Glutamatergic neuron (in vitro differentiated cells): Measurements from ENCODE around the gene STAG2. TPM values are rescaled to one million over a fixed set of nuclear protein-coding genes. Genes with fewer than 3 reads are reported as not detected.

Experiments used
- DNase-seq: peaks from one replicate; pipeline ENCODE4 v3.0.0; 2022
- H3K27ac Mint-ChIP-seq: one replicate; pipeline ENCODE4 v1.8.0; 2020; ENCODE audit warnings: mild to moderate bottlenecking, mixed read lengths, inconsistent platforms; ENCODE audit not compliant: unreplicated experiment
- H3K27me3 Mint-ChIP-seq: one replicate; pipeline ENCODE4 v1.8.0; 2020; ENCODE audit warnings: mild to moderate bottlenecking, moderate library complexity, mixed read lengths, inconsistent platforms; ENCODE audit not compliant: unreplicated experiment
- H3K36me3 Mint-ChIP-seq: one replicate; pipeline ENCODE4 v1.8.0; 2020; ENCODE audit warnings: mild to moderate bottlenecking, mixed read lengths, inconsistent platforms; ENCODE audit not compliant: unreplicated experiment
- H3K4me1 Mint-ChIP-seq: one replicate; pipeline ENCODE4 v1.8.0; 2020; ENCODE audit warnings: mild to moderate bottlenecking, low read depth, mixed read lengths, inconsistent platforms; ENCODE audit not compliant: unreplicated experiment
- H3K4me3 Mint-ChIP-seq: one replicate; pipeline ENCODE4 v1.8.0; 2020; ENCODE audit warnings: mild to moderate bottlenecking, mixed read lengths, inconsistent platforms; ENCODE audit not compliant: unreplicated experiment
- H3K9me3 Mint-ChIP-seq: one replicate; pipeline ENCODE4 v1.8.0; 2020; ENCODE audit warnings: mild to moderate bottlenecking, moderate library complexity, mixed read lengths, inconsistent platforms; ENCODE audit not compliant: unreplicated experiment
- total RNA-seq: library from RNA; stranded (reverse); fragmentation: NEBNext Ultra II Directional; extraction: Animal tissue kit (Norgen Biotek cat#: 25700); gene quantifications from one replicate; pipeline ENCODE4 v1.2.1, GENCODE V29; 2021; ENCODE audit not compliant: unreplicated experiment
- TF ChIP-seq, protein P1 (sequence below): fragments of 200-600 bp; sonication (generic); IDR thresholded peaks from one replicate; pipeline ENCODE4 v1.5.0; 2021; ENCODE audit not compliant: partially characterized antibody, unreplicated experiment

Gene STAG2
- total RNA-seq, 1 donor from 2014 or later, result 49.0 TPM

GRCh38 chrX:123962794-123963373 lies 1.4 kb downstream of the STAG2 start:
- TF ChIP-seq, protein P1, sequence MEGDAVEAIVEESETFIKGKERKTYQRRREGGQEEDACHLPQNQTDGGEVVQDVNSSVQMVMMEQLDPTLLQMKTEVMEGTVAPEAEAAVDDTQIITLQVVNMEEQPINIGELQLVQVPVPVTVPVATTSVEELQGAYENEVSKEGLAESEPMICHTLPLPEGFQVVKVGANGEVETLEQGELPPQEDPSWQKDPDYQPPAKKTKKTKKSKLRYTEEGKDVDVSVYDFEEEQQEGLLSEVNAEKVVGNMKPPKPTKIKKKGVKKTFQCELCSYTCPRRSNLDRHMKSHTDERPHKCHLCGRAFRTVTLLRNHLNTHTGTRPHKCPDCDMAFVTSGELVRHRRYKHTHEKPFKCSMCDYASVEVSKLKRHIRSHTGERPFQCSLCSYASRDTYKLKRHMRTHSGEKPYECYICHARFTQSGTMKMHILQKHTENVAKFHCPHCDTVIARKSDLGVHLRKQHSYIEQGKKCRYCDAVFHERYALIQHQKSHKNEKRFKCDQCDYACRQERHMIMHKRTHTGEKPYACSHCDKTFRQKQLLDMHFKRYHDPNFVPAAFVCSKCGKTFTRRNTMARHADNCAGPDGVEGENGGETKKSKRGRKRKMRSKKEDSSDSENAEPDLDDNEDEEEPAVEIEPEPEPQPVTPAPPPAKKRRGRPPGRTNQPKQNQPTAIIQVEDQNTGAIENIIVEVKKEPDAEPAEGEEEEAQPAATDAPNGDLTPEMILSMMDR, result no peak
- peaks cover 8% of the 10 kb centered on the region for H3K27me3 Mint-ChIP-seq
- H3K9me3 Mint-ChIP-seq, result peaks cover 6% of the 10 kb centered on the region

GRCh38 chrX:123964156-123964834 lies 2.8 kb downstream of the STAG2 start:
- Mint-ChIP-seq H3K4me1 (peaks cover 9% of the 10 kb centered on the region), H3K36me3 (no peaks in the 10 kb centered on the region), H3K4me3 (peak overlapping the region; percentile 95), H3K27ac (peak overlapping the region; percentile 35), H3K9me3 (peaks cover 6% of the 10 kb centered on the region), H3K27me3 (peaks cover 8% of the 10 kb centered on the region)
- TF ChIP-seq, protein P1, result no peak
- DNase-seq, result no peak

More at GRCh38 chrX:123962794-123963373, 1.4 kb downstream of the STAG2 start:
- Mint-ChIP-seq H3K4me3 (peak overlapping the region; percentile 95), H3K4me1 (peaks cover 9% of the 10 kb centered on the region), H3K27ac (peak overlapping the region; percentile 97), H3K36me3 (no peaks in the 10 kb centered on the region)
- peak; percentile 76 for DNase-seq

- Mint-ChIP-seq H3K27me3 (peaks cover 11% of the 10 kb centered on the region), H3K4me1 (peaks cover 15% of the 10 kb centered on the region), H3K36me3 (no peaks in the 10 kb centered on the region), H3K4me3 (no peak overlapping the region), H3K27ac (no peak overlapping the region), H3K9me3 (peaks cover 4% of the 10 kb centered on the region)
- no peak for DNase-seq
- TF ChIP-seq, protein P1, result no peak
Observed at GRCh38 chrX:123965712-123966111, 4.2 kb downstream of the STAG2 start.

DNA sequence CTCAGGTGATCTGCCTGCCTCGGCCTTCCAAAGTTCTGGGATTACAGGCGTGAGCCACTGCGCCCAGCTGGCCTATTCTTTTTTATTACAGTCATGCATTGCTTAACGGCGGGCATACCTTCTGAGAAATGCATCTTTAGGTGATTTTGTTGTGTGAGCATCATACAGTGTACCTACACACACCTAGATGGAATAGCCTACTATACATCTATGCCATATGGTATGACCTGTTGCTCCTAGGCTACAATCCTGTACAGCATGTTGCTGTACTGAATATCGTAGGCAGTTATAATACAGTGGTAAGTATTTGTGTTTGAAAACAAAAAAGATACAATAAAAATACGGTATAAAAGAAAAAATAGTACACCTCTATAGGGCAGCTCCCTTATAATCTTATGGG lies 6.0 kb downstream of the STAG2 start:
- no peak overlapping the region for H3K4me3 Mint-ChIP-seq
- H3K36me3 Mint-ChIP-seq, result no peaks in the 10 kb centered on the region
- peaks cover 15% of the 10 kb centered on the region for H3K4me1 Mint-ChIP-seq
- H3K9me3 Mint-ChIP-seq, result peaks cover 4% of the 10 kb centered on the region
- peaks cover 8% of the 10 kb centered on the region for H3K27me3 Mint-ChIP-seq
- DNase-seq, result no peak
- TF ChIP-seq, protein P1, result no peak
- no peak overlapping the region for H3K27ac Mint-ChIP-seq
